ENCODE data around the gene IFNL4.
"Not testable (repeated sequence)": the region's sequence is repeated elsewhere in the genome, so short reads cannot be mapped to it uniquely, and the experiment has no call there.

IFNL4 gene

DNA sequence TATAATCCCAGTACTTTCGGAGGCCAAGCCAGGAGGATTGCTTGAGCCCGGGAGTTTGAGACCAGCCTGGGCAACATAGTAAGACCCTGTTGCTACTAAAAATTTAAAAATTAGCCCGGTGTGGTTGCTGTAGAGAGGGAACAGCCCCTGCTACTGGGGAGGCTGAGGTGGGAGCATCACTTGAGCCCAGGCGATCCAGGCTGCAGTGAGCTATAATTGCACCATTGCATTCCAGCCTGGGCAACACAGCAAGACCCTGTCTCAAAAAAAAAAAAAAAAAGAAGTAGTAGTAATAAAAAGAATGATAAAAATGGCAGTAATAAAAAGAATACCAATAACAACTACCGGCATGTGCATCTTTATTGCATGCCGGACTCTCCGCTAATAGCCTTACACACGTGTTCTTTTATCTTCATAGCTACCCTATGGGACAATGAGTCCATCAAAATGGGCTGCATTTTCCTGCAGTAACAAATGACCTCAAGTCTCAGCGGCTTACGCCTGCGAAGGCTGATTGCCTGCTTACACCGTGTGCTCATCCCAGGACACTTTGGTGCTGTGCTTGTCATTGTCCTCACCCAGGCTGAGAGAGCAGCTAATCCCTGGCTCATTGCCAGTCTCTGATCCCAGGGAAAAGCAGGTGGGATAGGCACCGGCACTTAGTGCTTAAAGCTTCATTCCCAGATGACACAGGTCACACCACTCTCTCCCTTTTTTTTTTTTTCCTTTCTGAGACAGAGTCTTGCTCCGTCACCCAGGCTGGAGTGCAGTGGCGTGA, 30.2 kb downstream of the IFNL4 start:
- DNase-seq = no peak

DNA sequence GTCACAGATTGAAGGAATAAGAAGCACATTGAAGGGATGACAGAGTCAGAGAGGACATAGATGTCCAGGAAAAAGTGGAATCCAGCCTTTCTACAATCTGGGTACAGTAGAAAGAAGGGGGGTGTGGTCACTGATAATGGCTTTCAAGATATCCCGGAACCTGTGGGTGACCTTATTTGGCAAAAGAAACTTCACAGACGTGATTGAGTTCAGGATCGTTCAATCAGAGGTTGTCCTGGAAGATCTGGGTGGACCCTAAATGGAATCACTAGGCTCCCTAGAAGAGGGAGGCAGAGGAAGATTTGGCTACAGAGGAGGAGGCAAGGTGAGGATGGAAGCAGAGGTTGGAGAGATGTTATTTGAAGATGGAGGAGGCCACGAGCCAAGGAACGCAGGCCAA, 31.6 kb downstream of the IFNL4 start:
- DNase-seq = no peak

DNA sequence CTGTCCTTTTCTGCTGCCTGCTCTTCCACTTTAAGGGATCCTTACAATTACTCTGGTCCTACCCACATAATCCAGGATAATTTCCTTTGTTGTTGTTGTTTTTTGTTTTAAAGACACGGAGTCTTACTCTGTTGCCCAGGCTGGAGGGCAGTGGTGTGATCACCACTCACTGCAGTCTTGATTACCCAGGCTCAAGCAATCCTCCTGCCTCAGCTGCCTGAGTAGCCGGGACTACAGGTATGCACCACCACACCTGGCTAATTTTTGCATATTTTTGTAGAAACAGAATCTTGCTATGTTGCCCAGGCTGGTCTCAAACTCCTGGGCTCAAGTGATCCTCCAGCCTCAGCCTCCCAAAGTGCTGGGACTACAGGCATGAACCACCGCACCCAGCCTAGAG, 33.3 kb downstream of the IFNL4 start:
- not testable (repeated sequence) for DNase-seq

DNA sequence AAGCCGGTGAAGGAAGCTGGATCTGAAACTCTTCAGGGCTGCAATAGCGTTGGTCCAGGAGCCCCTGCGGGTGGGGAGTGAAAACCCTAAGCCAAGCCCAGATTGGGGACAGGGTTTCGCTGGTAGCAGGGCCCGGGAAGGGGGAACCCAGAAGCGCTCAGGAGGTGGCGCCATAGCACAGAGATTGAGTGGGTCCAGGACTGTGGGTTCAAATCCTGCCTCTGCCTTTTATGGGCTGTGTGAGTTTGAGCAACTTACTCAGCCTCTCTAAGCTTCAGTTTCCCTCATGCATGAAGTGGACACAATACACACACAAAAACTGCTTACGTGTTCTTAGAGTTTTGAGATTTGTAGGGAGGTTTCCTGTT, 36.3 kb downstream of the IFNL4 start:
- DNase-seq = peak; percentile 29

- no peak for DNase-seq
Observed at GRCh38 chr19:39211731-39212374, 36.8 kb downstream of the IFNL4 start.

GRCh38 chr19:39209196-39209595, 39.5 kb downstream of the IFNL4 start:
- no peak for DNase-seq

DNA sequence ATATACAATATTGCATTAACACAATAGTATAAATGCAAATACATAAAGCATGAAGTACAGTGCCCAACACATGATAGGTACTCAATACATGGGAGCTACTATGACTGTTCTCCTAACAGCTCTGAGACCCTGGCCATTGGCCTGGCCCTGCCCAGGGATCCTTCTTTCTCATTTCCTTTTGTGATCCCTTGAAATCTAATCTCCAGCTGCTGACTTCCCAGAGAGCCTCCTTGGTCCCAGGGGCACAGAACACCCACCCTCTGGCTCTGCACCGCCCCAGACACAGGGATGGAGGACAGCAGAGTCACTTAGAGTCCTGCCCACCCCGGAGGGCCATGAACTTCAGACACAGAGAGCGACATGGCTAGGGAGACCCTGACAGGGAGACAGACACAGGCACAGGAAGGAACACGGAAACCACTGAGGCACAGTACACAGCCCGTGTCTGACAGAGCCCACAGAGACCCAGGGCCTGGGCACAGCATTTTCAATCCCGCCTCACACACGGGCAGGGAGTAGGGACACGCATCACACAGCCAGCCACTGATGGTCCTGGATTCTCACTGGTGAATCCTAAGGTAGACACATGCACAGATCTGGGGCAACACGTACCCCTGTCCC, 40.4 kb downstream of the IFNL4 start:
- no peak for DNase-seq

GRCh38 chr19:39207293-39207836, 41.3 kb downstream of the IFNL4 start:
- no peak for DNase-seq

GRCh38 chr19:39206122-39206521, 42.5 kb downstream of the IFNL4 start:
- no peak for DNase-seq

DNA sequence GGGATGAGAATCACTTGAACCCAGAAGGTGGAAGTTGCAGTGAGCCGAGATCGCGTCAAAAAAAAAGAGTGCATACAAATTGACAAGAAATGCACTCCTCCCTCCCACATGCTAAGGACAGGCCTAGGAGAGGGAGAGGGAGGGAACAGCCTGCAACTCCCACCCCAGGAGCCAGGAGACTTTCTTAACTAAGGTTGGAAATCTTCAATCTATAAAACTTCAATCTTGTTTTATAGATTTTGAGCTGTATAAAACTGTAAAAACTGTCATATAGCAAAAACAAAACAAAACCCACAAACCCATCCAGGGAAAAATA, 43.2 kb downstream of the IFNL4 start:
- no peak for DNase-seq

GRCh38 chr19:39203372-39204341, 45.0 kb downstream of the IFNL4 start, which contains the start of gene SYCN:
Gene SYCN (minus strand): TSS chr19:39204263. CDS start chr19:39204254, 9 bp downstream.
- no peak for DNase-seq

DNA sequence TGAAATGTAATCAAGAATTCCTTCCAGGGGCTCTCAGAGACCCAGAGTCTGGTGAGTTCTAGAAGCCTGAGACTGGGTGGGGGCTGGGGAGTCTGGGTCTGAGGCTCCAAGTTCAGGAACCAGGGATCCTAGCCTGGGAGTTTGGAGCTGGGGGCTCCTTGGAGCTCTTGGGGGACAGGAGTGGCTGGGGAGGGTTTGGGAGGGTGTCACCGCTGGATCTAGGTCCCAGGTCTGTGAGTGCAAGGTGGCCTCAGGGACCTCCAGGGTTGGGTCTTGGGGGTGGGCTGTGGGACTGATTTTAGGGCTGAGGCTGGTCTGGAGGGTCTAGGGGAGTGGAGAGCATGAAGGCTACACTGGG, 45.7 kb downstream of the IFNL4 start:
- no peak for DNase-seq

- DNase-seq = no peak
Observed at GRCh38 chr19:39200803-39201115, 47.9 kb downstream of the IFNL4 start.

GRCh38 chr19:39200066-39200802, 48.4 kb downstream of the IFNL4 start:
- DNase-seq = no peak

GRCh38 chr19:39199025-39199424, 49.6 kb downstream of the IFNL4 start:
- DNase-seq = no peak

- no peak for DNase-seq
Observed at GRCh38 chr19:39197808-39198207, 50.8 kb downstream of the IFNL4 start.

DNA sequence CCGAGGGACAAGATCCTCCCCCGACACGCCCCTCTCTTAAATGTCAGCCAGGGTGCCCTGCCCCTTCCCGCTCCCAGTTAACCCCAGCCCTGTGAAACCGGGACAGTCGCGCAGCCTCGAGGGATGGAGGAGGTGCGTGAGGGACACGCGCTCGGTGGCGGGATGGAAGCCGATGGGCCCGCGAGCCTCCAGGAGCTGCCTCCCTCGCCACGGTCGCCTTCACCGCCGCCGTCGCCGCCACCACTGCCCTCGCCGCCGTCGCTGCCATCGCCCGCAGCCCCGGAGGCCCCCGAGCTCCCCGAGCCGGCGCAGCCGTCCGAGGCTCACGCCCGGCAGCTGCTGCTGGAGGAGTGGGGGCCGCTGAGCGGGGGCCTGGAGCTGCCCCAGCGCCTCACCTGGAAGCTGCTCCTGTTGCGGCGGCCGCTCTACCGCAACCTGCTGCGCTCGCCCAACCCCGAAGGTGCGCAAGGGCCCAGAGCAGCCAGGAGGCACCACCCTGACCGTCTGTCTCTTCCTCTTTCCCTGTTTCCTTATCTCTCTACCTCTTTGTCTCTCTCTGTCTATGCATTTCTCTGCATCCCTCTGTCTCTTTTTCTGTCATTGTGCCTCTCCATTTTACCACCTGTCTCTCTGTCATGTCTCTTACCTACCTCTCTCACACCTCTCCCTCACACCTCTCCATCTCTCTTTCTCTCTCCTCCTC, 51.6 kb downstream of the IFNL4 start, which contains the start of gene NCCRP1:
NCCRP1 (plus strand) TSS at position 105 of the 703 bp plus-strand sequence; CDS start at position 124, 19 bp downstream.
- DNase-seq = no peak

- DNase-seq = no peak
Observed at GRCh38 chr19:39196320-39196719, 52.3 kb downstream of the IFNL4 start.

Data from inflammatory macrophage treated with lipopolysaccharide for 4 hours (primary cell).